Right kidney (tissue), 9 donors: ENCODE data around the gene NEU2.

Experiments used
- DNase-seq: peaks from one replicate; pipeline ENCODE4 v3.0.0-alpha.2; 2016
- long read RNA-seq, 8 donors: transcript quantifications; one replicate each; lab custom pipeline, GENCODE V29; 2026

Gene NEU2
- long read RNA-seq, donor 1 = 0 reads
- long read RNA-seq, donor 2 = 0 reads
- long read RNA-seq, donor 3 = 0 reads
- long read RNA-seq, donor 4 = 0 reads
- long read RNA-seq, donor 5 = 0 reads
- long read RNA-seq, donor 6 = 0 reads
- long read RNA-seq, donor 7 = 0 reads
- long read RNA-seq, donor 8 = 0 reads

- DNase-seq = no peak
Observed at GRCh38 chr2:233032551-233033320, at the start of gene NEU2. TSS of gene NEU2 (plus strand) at chr2:233032672. CDS start at chr2:233032672, 0 bp downstream.

- no peak for DNase-seq
Observed at GRCh38 chr2:232982926-232983668, 49.4 kb upstream of the NEU2 start.

DNA sequence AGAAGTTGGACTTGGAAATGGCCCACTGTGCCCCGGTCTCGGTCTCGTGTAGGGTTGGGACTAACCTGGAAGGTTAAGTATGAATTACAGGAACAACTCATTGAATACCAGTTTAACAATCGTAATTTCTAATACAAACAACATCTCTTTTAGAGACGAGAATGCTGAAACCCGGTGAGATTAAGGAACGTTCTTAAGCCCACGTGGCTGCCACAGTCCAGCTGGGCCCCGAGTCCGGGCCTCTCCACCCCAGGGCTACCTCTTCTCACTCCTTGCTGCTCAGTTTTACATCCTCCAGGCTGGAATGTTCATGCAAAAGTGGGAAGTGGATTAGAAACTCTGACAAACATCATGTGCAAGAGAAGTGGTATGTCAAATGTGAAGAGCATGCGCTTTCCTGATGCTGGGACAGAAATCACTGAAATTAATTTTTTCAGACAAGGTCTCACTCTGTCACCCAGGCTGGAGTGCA lies 48.8 kb upstream of the NEU2 start:
- DNase-seq = no peak

- no peak for DNase-seq
Observed at GRCh38 chr2:232984451-232985207, 47.8 kb upstream of the NEU2 start.

- DNase-seq = no peak
Observed at GRCh38 chr2:232986155-232986554, 46.3 kb upstream of the NEU2 start.

- no peak for DNase-seq
Observed at GRCh38 chr2:232993231-232993821, 39.1 kb upstream of the NEU2 start.

GRCh38 chr2:232994446-232994845 lies 38.0 kb upstream of the NEU2 start:
- no peak for DNase-seq

DNA sequence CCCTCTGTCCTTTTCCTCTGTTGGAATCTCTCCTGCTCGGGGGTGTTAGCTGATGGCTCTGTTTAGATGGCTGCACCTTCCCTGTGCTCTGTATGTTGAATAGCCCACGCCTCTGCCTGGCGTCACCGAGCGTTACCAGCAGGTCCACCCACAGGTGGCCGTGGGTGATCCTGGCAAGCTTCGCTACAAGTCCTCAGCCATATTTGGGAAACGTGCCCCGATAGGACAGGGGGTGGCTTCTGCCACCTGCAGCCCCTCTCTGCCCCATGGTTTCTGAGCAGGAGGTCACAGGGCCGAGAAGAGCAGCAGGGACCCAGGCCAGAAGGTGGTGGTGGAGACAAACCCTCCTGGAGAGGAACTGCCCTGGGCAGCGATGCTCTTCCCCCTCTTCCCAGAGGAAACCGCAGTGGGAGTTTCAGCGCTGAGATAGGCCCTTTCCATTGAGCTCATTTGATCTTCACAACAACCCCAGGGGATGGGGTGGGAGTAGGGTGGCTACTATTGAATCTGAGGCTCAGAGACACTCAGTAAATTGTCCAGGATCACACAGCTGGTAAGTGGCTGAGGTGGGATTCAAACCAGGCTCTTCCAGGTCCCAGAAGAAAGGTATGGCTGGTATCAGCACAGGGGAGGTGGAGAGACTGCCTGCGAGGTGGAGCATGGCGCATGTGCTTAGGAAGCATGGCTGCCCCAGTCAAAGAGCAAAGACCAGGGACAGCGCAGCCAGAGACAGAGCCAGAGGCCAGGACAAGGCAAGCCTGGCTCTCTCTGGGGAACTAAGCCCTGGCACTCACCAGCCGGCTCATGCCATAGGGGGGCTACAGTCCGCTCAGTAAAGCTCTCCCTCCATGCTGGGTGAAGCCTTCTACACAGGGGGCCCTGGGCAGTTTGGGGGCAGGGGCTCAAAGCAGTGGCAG lies 34.5 kb upstream of the NEU2 start:
- DNase-seq = no peak

GRCh38 chr2:232998666-232998985 lies 33.8 kb upstream of the NEU2 start:
- DNase-seq = no peak

DNA sequence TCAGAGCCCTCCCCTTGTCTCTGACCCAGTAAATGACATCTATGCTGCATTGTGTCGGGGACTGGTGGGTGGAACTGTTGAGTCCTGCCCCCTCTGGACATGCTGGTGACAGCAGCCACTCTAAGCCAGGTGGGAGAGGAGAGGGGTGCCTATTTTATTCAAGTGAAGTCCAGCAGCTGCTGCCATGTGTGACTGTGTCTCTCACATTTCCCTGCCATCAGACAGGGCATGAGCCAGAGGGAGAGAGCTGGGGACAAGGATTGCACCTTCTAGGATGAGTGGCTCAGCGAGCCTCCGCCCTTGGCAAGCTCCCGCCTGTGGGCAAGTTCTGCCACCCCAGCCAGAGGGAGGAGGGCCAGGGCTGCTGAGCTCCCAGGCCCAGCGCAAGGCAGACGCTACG lies 33.1 kb upstream of the NEU2 start:
- no peak for DNase-seq

DNA sequence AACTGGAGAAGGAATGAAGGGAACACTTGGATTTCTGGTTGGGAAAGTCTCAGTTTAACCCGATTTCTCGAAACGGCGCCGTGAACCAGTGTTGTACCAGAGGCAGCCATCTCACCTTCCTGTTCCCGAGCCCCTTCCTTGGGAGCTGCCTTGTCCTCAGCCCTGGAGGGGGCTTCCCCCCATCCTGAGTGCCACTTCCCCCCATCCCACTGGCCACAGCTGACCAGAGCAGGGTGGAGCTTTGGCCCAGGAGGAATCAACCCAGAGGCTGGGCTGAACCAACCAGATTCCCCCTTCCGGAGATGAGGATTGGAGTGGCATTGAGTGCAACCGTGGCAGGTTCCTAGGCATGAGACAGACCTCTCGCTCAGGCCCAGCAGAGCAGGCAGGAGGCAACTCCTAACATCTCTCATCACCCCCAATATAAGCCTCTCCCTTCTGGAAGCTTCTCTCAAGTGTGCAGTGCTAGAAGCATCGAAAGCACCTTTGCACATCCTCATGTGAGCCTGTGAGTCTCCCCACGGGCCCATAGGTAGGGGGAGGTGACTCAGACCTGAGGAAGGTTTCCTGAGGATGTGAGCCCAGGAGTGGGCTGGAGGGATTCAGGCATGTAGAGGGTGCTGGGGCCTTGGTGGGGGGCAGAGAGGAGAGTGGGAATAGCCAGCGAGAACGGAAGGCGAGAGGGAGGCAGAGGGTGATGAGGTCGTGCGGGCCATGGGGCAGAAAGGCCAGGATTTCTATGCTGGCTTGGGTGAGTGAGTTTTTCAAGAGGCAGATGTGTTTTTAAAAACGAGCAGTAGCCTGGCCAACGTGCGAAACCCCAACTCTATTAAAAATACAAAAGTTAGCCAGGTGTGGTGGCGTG lies 31.4 kb upstream of the NEU2 start:
- no peak for DNase-seq

- DNase-seq = no peak
Observed at GRCh38 chr2:233002829-233003657, 29.4 kb upstream of the NEU2 start.

- no peak for DNase-seq
Observed at GRCh38 chr2:233003658-233004555, 28.6 kb upstream of the NEU2 start.

- no peak for DNase-seq
Observed at GRCh38 chr2:233005096-233005495, 27.4 kb upstream of the NEU2 start.

DNA sequence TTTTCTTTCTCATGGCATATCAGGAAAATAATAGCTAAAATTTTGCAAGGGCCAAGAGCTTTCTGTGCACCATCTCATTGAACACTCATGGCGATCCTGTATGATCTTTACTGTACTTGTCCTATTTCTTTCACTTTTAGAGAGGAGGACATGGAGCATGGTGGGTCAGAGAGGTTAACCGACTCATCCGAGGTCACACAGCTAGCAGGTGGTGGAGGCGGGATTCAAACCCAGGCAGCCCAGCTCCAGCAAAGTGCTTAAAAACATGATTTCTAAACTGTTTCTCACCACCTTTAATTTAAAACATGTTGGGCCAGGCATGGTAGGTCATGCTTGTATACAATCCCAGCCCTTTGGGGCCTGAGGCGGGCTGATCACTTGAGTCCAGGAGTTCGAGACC lies 25.8 kb upstream of the NEU2 start:
- no peak for DNase-seq

DNA sequence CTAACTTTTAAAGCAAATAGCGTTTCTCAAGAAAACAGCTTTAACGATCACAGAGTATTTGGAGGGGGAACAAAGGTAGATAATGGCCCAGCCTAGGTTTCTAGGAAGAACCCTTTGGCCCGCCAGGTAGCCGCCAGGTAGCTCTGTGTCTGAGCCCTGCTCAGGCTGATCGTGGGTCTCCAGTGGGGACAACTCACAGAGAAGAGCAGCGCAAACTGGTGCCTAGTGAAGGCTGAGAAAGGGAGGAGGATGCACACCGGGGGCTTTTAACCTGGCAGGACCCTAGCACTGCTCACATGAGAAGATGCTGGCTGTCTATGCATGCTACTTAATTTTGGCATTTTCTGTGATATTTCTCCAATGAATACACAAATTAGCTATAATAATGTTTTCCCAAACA lies 25.2 kb upstream of the NEU2 start:
- DNase-seq = no peak

GRCh38 chr2:233007739-233008138 lies 24.7 kb upstream of the NEU2 start:
- DNase-seq = no peak

GRCh38 chr2:233009661-233010060 lies 22.8 kb upstream of the NEU2 start:
- no peak for DNase-seq
